Neural progenitor cell (in vitro differentiated cells): Measurements from ENCODE around the gene TICRR.

Source experiments
- CTCF ChIP-seq: fragments of 200-600 bp; sonication (generic); IDR thresholded peaks from 2 replicates; pipeline ENCODE4 v1.5.1; 2017; ENCODE audit warnings: antibody characterized with exemption, mild to moderate bottlenecking
- EZH2 ChIP-seq: fragments of 200-600 bp; sonication (generic); IDR thresholded peaks from 2 replicates; pipeline ENCODE4 v1.6.1; 2017; ENCODE audit warnings: antibody characterized with exemption, mild to moderate bottlenecking, moderate library complexity
- EZH2phosphoT487 ChIP-seq: fragments of 200-600 bp; sonication (generic); IDR thresholded peaks from 2 replicates; pipeline ENCODE4 v1.6.1; 2017; ENCODE audit warnings: antibody characterized with exemption

GRCh38 chr15:89629829-89630228 is 54.6 kb downstream of the TICRR start:
- no peak for TF ChIP-seq EZH2phosphoT487
- TF ChIP-seq CTCF: no peak
- no peak for TF ChIP-seq EZH2
